IPS DF 4.7 (cell line): ENCODE results near the gene EIF2AK2.
"Not testable (repeated sequence)": the region's sequence is repeated elsewhere in the genome, so short reads cannot be mapped to it uniquely, and the experiment has no call there.

Experiments used
- DNase-seq: peaks from one replicate; pipeline ENCODE4 v3.0.0-alpha.2; 2013; ENCODE audit warnings: low spot score; ENCODE audit errors: extremely low read depth

Gene EIF2AK2

GRCh38 chr2:37156857-37157714 lies at the start of gene EIF2AK2:
Gene EIF2AK2, minus strand, starts transcription at chr2:37156980. Its CDS starts 9,174 bp downstream, at chr2:37147806.
- DNase-seq: no peak

- peak; percentile 78 for DNase-seq
These were observed 49.0 kb upstream of the EIF2AK2 start for GRCh38 chr2:37205689-37206341.

GRCh38 chr2:37205071-37205661 lies 48.4 kb upstream of the EIF2AK2 start:
- not testable (repeated sequence) for DNase-seq

- DNase-seq: no peak
These were observed 46.9 kb upstream of the EIF2AK2 start for GRCh38 chr2:37203708-37204107.

- no peak for DNase-seq
These were observed 45.0 kb upstream of the EIF2AK2 start for GRCh38 chr2:37201766-37202165.

- no peak for DNase-seq
These were observed 44.4 kb upstream of the EIF2AK2 start for GRCh38 chr2:37201208-37201607.

- no peak for DNase-seq
These were observed 41.9 kb upstream of the EIF2AK2 start for GRCh38 chr2:37198681-37199065.

GRCh38 chr2:37196320-37197195 lies 39.8 kb upstream of the EIF2AK2 start, which contains the start of gene CEBPZOS:
Gene CEBPZOS, plus strand, starts transcription at chr2:37196496. Its CDS starts 3,209 bp downstream, at chr2:37199705.
- DNase-seq: no peak

GRCh38 chr2:37195862-37196319 lies 39.1 kb upstream of the EIF2AK2 start:
- DNase-seq: not testable (repeated sequence)

- no peak for DNase-seq
These were observed 35.8 kb upstream of the EIF2AK2 start for GRCh38 chr2:37192551-37192950.

- DNase-seq: no peak
These were observed 35.0 kb upstream of the EIF2AK2 start for GRCh38 chr2:37191747-37192146.

- DNase-seq: no peak
These were observed 34.5 kb upstream of the EIF2AK2 start for GRCh38 chr2:37191253-37191652.

GRCh38 chr2:37190290-37190689 lies 33.5 kb upstream of the EIF2AK2 start:
- no peak for DNase-seq

GRCh38 chr2:37189452-37190153 lies 32.8 kb upstream of the EIF2AK2 start:
- peak; percentile 88 for DNase-seq

- DNase-seq: no peak
These were observed 31.8 kb upstream of the EIF2AK2 start, which contains the start of gene SULT6B1 for GRCh38 chr2:37188570-37188969. Gene SULT6B1, minus strand, starts transcription at chr2:37188670. Its CDS starts 30 bp downstream, at chr2:37188640.

GRCh38 chr2:37181726-37182684 lies 25.2 kb upstream of the EIF2AK2 start:
- DNase-seq: no peak

GRCh38 chr2:37180640-37181039 lies 23.9 kb upstream of the EIF2AK2 start:
- no peak for DNase-seq

- DNase-seq: no peak
These were observed 23.3 kb upstream of the EIF2AK2 start for GRCh38 chr2:37180006-37180639.

GRCh38 chr2:37173741-37174140 lies 17.0 kb upstream of the EIF2AK2 start:
- DNase-seq: no peak
